NCI-H1092 (cell line): ENCODE measurements around the gene UTS2B.
A peak's percentile ranks its signal among the peaks of the same experiment; 100 is the strongest.

Experiments
- DNase-seq: peaks from one replicate; lab custom pipeline; 2025; lab: John Stamatoyannopoulos, UW

The UTS2B gene

GRCh38 chr3:191352014-191352413 lies 21.7 kb upstream of the UTS2B start:
- DNase-seq = no peak

DNA sequence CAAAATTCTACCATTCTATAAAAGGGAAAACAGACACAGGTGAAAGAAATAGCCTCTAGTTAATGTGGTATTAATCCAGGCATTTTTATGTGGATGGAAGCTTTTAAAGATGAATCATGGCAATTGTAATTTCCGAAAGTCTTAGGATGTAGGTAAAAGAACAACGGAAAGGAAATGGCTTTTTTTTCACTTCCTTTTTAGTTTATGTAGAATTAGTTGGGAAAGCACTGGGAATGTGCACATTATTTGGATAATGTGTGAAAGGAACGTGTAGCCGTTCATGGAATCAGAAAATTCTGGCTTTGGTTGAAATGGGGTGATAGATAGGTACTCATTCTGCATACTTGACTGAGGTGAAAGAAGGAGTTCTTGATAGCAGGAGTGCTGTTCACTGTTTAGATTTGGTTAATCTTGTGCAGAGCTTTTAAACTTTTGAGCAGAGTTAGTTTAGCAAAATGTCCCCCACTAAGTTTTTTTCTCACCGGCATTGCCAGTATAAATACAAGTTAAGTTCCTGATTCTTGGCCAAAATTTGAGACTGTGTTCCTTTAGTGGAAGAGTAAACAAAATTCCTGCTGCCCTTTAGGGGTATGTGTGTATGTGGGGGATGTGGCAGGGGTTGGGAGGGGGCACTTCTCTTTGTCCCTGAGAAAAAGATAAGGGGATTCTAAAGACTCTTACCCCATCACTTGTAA lies 20.2 kb upstream of the UTS2B start:
- no peak for DNase-seq

GRCh38 chr3:191348098-191348497 lies 17.8 kb upstream of the UTS2B start:
- no peak for DNase-seq

GRCh38 chr3:191347228-191347627 lies 16.9 kb upstream of the UTS2B start:
- no peak for DNase-seq

GRCh38 chr3:191345334-191345733 lies 15.0 kb upstream of the UTS2B start:
- no peak for DNase-seq

DNA sequence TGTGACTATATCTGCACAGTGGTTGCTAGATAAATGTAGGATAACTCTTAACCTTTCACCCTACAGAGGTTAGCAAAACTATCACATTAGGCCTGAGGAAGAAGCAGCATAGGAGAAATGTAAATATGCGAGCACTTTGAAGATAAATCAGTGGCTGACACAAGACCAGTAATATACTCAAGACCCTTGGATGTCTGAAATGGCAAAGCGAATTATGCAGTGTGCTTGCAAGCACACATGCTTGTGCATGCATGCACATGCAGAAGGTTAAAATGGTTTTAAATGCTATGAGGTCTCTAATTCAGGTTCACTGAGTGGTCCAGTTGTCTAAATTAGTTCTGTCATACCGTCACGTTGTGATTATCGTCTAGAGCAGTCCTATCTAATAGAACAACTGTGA lies 13.6 kb upstream of the UTS2B start:
- DNase-seq = no peak

DNA sequence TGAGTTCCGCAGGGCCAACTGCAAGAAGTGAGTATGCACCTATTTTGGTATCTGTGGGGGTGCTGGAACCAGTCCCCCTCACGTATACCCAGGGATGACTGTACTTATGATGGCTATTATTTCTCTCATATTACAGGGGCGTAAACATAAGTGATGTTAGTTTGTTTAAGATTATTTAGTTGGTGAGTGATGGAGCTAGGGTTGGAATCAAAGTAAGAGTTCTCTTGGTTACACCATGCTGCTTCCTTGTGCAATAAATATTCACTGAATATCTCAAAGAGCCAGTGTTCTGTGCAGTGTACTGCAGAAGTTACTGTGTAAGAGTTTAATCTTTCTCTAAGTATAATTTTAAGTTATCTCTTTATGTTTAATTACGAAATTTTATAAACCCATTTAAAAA lies 12.8 kb upstream of the UTS2B start:
- no peak for DNase-seq

GRCh38 chr3:191342411-191342810 lies 12.1 kb upstream of the UTS2B start:
- DNase-seq = no peak

DNA sequence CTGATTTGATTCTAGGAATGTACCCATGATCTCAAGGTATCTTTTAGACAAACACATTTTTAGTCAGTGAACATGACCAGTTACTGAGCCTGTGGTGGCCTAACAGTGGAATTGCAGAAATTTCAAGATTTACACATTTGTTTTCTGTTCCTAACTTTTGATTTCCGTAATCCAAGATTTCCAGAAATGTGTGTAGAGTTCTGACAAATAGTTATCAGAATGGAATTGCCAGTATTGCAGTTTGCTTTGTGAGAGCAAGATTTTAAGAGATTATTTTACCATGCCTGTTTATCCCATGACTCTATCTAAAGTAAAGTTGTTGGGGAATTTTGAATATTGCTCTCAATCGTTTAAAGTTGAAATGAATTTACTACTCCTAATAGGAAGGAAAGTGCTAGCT lies 11.7 kb upstream of the UTS2B start:
- no peak for DNase-seq

GRCh38 chr3:191340966-191341365 lies 10.6 kb upstream of the UTS2B start:
- DNase-seq = no peak

- no peak for DNase-seq
Observed at GRCh38 chr3:191340351-191340750, 10.0 kb upstream of the UTS2B start.

GRCh38 chr3:191339316-191339917 lies 9.1 kb upstream of the UTS2B start:
- no peak for DNase-seq

GRCh38 chr3:191338177-191338488 lies 7.8 kb upstream of the UTS2B start:
- no peak for DNase-seq

DNA sequence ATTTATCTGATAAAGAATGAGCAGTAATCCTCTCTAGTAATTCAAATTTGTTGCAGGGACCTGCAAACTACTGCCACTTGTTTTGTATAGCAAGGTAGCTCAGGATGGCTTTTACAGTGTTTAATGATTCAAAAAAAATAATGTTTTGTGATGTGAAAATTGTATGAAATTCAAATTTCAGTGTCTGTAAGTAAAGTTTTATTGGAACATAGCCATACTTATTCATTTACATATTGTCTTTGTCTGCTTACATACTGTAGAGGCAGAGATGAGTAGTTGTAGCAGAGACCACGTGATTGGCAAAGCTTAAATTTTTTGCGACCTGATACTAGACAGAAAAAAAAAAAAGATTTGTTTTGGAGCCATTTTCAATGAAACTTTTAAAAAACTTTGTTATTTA lies 6.5 kb upstream of the UTS2B start:
- DNase-seq = no peak

DNA sequence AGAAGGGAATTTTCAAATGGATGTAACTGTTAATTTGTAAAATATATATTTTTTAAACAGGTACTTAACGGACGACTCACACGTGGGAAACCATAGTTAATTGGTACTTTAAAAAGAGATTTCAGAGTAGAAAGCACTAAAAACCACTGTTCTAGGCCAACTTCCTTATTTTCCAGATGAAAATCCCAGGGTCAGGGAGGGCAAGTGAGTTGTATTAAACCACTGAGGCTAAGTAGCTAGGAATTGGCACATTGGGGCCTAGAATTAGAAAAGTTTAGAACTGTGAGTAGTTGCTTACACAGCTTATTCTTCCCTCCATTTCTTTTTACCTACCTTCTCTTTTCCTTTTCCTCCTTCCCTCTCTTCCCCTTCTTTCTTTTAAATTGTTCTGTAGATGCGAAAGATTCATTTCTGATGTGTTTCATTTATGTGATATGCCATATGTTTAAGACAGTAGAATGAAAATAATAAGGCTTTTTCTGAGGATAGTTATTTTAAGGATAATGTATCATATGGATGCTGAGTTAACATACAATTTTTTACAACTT lies 4.1 kb upstream of the UTS2B start:
- DNase-seq = no peak

- DNase-seq = no peak
Observed at GRCh38 chr3:191333298-191333880, 3.1 kb upstream of the UTS2B start.

- no peak for DNase-seq
Observed at GRCh38 chr3:191331388-191331787, 1.1 kb upstream of the UTS2B start.

GRCh38 chr3:191330530-191331048 lies 263 bp upstream of the UTS2B start:
- DNase-seq = no peak

GRCh38 chr3:191328962-191329653 lies 1.2 kb downstream of the UTS2B start, which contains the start of gene CCDC50:
CCDC50 (plus strand) TSS chr3:191329394; CDS start chr3:191329675, 281 bp downstream.
- DNase-seq = peak; percentile 71

DNA sequence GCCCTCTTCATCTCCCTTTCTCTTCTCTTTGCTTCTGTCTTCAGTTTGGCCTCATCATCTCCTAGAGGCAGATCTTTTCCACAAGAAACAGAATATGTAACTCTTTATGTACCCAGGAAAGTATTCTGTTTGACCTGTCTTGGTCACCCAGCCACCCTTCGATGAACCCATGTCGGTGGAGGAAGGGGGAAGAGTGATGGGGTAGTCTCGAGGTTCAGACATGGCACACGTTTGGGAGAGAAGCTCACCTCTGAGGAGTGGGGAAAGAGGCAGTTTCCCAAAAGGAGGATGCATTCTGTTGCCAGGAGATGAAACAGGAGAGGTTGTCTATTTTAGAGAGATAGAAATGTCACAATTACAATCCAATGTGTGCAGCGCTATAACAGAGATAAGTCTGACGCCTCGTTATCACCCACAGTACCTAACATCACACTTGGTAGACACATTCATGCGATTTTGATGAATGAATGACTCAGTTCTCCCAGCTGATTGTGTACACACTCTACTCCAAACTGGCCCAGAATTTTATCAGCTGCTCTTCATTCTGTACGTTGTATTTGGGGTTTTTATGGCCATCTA lies 1.9 kb downstream of the UTS2B start:
- DNase-seq = no peak

GRCh38 chr3:191327526-191327925 lies 2.8 kb downstream of the UTS2B start:
- no peak for DNase-seq

DNA sequence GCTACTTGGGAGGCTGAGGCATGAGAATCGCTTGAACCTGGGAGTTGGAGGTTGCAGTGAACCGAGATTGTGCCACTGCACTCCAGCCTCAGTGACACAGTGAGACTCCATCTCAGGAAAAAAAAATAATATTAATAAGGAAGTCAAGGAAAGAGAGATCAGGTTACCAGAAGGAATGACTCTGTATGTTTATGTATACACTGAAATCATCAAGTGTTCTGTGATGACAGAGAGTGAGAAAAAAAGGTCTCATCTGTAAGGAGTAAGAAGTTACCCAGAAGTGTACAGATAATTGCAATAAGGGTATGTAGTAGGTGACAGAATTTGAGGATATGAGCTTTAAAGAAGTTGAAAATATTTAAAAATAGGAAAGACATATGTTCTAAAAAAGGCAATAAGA lies 5.4 kb downstream of the UTS2B start:
- DNase-seq = no peak
